DMS114 treated with DMSO at 0.1 percent for 48 hours (cell line): ENCODE results near the gene PCSK1N.
"Not testable (repeated sequence)": the region's sequence is repeated elsewhere in the genome, so short reads cannot be mapped to it uniquely, and the experiment has no call there.

Source experiments
- DNase-seq: peaks from one replicate; lab custom pipeline; 2025; ENCODE audit not compliant: unreplicated experiment; lab: John Stamatoyannopoulos, UW

Gene PCSK1N

DNA sequence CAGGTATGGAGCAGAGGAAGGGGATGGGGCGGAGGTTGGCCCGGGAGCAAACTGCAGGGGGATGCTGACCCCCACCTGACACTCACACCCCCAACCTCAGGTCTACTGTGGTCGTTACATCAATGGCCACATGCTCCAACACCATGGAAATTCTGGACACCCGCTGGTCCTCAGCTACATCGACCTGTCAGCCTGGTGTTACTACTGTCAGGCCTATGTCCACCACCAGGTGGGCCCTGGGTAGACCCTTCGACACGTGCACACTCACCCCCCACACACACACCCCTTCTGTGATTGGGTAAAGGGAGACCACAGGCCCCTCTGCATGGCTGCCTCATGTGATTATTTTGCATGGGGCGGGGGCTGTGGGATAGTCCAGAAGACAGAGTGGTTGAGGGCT lies 11.3 kb downstream of the PCSK1N start:
- no peak for DNase-seq

GRCh38 chrX:48823053-48823452 lies 12.4 kb downstream of the PCSK1N start:
- no peak for DNase-seq

DNA sequence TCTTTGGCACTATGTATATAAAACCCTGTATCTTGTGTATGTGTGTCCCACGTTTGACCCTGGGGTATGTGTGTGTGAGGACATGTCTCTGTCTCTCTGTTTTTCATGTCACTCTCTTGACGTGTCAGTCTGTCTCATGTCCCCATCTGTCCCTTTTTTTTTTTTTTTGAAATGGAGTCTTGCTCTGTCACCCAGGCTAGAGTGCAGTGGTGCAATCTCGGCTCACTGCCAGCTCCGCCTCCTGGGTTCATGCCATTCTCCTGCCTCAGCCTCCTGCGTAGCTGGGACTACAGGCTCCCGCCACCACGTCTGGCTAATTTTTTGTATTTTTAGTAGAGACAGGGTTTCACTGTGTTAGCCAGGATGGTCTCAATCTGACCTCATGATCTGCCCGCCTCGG lies 16.0 kb downstream of the PCSK1N start:
- DNase-seq = not testable (repeated sequence)

DNA sequence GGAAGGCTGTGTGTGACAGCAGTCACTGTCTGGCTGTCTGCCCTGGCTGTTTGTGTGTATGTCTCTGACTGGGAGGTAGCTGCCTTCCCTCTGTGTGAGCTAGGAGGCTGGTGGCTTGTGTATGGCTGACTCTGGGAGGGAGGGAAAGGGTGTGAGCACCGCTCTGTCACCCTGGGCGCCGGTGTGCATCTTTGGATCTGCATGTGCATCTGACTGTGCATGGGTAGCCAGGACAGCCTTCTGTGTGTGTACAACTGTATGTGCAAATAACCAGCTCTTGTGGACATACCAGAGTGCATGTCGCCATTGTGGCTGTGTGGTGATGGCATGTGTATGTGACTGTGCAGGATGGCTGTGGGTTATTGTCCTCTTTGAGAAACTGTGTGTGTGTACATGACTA lies 16.5 kb downstream of the PCSK1N start:
- no peak for DNase-seq

- DNase-seq = no peak
Observed at GRCh38 chrX:48818098-48818497, 17.3 kb downstream of the PCSK1N start.

DNA sequence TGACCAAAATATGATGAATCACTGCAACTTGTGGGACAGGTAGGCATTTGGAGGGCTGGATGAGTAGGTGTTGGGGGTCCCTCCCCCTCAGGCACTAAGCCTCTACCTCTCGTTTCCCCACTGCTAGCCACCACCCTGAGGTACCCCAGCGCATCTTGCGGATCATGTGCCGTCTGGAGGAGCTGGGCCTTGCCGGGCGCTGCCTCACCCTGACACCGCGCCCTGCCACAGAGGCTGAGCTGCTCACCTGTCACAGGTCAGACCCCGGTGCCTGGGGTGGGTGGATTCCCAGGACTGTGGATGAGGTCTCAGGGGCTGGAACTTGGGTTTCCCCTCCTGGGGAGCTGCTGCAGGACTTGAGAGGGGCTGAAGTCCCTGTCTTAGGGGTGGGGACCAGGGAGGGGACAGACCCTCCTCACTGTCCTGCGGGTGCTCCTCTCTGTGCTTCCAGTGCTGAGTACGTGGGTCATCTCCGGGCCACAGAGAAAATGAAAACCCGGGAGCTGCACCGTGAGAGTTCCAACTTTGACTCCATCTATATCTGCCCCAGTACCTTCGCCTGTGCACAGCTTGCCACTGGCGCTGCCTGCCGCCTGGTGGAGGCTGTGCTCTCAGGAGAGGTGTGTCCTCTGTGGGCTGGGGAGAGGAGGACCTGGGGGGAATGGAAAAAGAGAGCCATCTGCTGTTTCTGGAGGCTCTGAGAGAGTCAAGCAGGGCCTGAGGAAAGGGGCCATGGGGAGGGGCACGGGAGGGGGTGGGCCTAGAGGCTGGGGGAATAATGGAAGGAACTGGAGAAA lies 19.2 kb downstream of the PCSK1N start:
- DNase-seq = no peak

- DNase-seq = no peak
Observed at GRCh38 chrX:48815266-48815665, 20.1 kb downstream of the PCSK1N start.

GRCh38 chrX:48814722-48815121 lies 20.7 kb downstream of the PCSK1N start:
- no peak for DNase-seq

- DNase-seq = no peak
Observed at GRCh38 chrX:48813644-48814043, 21.8 kb downstream of the PCSK1N start.

DNA sequence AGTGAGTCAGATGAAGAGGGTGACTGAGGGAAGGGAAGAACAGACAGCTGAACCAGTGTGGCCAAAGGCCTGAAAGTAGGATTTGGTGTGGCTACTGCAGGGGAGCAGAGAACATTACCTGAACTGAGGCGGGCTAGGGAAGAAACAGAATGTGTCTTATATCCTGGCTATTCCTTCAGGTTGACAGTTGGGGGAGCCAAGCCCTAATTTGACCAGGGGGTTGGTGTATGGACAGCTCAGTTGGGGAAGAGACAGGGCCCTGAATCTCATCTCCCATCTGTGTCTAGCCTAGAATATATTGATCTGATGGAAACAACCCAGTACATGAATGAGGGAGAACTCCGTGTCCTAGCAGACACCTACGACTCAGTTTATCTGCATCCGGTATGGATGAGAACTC lies 29.3 kb downstream of the PCSK1N start:
- no peak for DNase-seq

DNA sequence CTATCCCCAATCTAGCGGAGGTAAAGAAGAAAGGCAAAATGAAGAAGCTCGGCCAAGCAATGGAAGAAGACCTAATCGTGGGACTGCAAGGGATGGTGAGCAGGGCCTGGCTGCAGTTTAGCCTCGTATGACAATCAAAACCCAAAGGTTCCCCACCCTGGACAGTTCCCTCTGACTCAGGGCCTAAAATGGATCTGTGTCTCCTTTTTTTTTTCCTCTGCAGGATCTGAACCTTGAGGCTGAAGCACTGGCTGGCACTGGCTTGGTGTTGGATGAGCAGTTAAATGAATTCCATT lies 32.6 kb downstream of the PCSK1N start:
- no peak for DNase-seq

DNA sequence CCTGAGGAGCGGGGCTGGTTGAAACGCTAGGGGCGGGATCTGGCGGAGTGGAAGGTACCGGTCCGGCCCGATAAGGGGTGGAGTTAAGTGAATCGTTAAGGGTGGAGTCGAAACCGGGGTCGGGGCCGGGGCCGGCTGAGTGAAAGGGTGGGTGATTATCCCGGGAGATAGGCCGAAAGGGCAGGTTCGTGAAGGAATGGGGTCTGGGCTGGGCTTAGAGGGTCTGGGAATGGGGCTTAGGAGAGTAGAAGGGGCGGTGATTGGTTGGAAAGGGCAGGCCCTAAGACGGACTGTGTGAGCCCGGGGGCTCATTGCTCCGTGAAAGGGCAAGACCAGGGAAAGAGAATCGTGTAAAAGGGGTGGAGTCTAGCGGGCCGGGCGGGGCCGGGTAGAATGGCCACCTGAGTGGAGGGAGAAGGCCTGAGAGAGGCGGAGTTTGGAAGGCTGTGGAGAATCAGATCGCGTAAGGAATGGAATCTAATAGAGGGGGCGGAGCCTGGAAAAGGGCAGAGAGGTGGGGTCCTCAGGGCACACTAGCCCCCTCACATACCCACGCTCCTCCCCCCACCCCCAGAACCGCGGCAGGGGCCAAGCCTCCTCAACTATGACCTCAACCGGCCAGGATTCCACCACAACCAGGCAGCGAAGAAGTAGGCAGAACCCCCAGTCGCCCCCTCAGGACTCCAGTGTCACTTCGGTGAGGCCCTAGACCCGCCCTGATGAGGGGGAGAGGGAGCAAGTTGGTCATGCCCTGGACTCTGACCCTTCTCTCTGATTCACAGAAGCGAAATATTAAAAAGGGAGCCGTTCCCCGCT lies 33.1 kb downstream of the PCSK1N start:
- DNase-seq = peak; percentile 69

DNA sequence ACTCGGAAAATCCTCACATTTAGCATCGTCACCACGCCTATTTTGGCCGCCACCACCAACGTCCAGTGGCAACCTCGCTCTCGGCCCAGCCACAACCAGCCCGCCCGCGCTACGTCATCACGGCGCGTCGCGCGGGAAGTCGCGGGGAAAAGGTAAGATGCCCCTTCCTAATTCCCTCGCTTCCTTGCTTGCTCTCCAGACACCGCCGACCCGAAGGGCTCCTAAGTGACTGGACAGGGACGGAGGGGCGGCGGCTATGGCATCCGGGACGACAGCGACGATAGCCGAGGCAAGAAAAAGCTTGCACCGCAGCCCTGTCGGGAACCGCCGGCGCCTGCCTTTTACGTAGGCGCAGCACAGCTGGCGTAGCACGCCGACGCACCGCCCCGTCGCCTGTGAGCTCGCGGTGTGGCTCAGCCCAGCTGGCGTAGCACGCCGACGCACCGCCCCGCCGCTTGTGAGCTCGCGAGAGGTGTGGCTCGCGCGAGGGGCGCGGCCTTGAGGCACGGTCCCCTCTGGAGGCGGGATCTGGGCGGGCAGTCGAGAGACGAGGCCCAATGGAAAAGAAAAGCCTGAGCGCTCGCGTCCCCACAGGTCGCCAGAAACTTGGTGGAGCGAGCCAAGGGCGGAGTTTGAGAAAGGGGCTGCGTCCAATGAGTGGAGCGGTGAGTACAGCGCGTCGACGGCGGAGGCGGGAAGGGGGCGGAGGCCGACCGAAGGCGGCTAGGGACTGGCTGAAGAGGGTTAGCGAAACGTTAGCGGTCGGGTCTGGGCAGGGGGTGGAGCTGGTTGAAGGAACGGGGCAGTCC lies 33.9 kb downstream of the PCSK1N start, which contains the start of gene HDAC6:
HDAC6 (plus strand) TSS at position 788 of the 809 bp plus-strand sequence. CDS start 626 bp downstream, outside the sequence.
- peak; percentile 94 for DNase-seq

DNA sequence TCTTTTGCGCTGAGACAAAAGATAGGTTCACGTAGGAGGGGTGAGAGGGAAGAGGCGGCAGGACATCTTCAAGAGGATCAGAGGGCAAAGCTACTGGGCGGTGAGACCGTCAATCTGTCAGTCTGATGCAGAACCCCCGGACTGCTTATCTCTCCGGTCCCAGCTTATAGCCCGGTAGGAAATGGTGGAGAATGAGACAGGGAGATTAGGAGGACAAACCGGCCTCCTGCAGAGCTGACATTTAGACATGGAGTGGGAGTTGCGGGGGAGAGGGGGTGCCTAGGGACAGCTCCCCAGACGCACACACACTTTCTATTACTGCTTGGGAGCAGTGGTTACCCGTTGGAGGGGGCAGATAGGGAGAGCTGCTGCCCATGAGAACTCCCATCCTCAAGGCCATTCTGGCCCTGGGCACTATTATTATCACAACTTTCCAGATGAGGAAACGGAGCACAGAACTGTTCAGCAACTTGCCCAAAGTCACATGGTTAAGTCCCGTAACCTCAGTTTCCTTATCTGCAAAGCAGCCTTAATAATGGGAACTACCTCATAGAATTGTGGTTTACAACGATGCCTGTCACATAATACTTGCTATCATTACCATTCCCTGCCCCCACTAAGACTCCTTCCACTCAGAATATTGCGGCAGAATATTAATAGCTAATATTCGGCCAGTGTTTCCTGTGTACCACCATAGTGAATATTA lies 34.7 kb downstream of the PCSK1N start:
- DNase-seq = no peak

GRCh38 chrX:48798318-48798717 lies 37.1 kb downstream of the PCSK1N start:
- no peak for DNase-seq

- DNase-seq = no peak
Observed at GRCh38 chrX:48794911-48795515, 40.4 kb downstream of the PCSK1N start.

GRCh38 chrX:48794340-48794910 lies 41.0 kb downstream of the PCSK1N start:
- no peak for DNase-seq

GRCh38 chrX:48793935-48794334 lies 41.5 kb downstream of the PCSK1N start:
- no peak for DNase-seq

GRCh38 chrX:48792219-48792618 lies 43.2 kb downstream of the PCSK1N start:
- DNase-seq = no peak
